ENCODE data around the gene KCNH5.

The KCNH5 gene

DNA sequence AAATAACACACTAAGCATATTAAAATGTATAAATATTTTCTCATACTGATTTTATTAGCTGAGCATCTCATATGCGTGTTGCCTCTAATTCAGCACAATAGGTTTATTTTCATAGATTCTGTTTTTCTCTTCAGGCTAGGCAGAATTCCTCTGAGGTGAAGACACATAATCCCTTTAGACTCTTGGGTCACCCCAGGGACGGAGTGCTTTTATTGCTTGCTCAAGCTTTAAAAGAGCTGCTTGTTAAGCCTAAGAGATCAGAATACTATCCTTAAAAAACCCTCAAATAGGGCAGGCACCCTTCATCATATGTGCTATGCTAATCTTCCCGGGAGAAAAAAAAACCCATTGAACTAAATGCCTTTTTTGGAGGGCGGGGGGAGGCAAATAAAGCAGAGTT, 390.1 kb downstream of the KCNH5 start:
- H3K4me3 ChIP-seq (ENCODE audit: low read depth, low read length) = no peak overlapping the region
- DNase-seq (ENCODE audit: low read depth) = no peak
- TF ChIP-seq, protein P1, sequence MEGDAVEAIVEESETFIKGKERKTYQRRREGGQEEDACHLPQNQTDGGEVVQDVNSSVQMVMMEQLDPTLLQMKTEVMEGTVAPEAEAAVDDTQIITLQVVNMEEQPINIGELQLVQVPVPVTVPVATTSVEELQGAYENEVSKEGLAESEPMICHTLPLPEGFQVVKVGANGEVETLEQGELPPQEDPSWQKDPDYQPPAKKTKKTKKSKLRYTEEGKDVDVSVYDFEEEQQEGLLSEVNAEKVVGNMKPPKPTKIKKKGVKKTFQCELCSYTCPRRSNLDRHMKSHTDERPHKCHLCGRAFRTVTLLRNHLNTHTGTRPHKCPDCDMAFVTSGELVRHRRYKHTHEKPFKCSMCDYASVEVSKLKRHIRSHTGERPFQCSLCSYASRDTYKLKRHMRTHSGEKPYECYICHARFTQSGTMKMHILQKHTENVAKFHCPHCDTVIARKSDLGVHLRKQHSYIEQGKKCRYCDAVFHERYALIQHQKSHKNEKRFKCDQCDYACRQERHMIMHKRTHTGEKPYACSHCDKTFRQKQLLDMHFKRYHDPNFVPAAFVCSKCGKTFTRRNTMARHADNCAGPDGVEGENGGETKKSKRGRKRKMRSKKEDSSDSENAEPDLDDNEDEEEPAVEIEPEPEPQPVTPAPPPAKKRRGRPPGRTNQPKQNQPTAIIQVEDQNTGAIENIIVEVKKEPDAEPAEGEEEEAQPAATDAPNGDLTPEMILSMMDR (IDR thresholded peaks at IDR 0.05; ENCODE audit: control insufficient read depth, extremely low read depth, insufficient read depth) = no peak

DNA sequence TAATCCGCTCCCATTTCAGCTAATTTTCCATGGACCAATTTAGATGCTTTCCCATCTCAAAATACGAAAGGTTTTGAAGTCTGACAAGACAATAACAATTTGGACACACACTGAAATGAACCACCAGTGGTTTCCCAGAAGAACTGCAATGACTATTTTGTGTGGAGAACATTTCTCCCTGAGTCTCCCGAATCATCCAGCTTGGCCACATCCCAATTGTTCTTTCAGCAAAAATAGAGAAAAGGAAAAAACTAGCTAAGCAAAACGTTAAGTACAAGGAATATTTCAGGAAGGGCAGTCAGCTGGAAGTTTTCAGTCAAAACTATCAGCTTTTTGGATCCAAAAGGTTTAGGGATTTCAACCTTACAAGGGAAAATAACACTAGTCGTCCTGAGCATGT, 390.6 kb downstream of the KCNH5 start:
- no peak overlapping the region for H3K4me3 ChIP-seq (ENCODE audit: low read depth, low read length)
- no peak for DNase-seq (ENCODE audit: low read depth)
- TF ChIP-seq, protein P1 (IDR thresholded peaks at IDR 0.05; ENCODE audit: control insufficient read depth, extremely low read depth, insufficient read depth) = no peak
